Caco-2 (cell line): Measurements from ENCODE around the gene DRAM1. TPM values are rescaled to one million over a fixed set of nuclear protein-coding genes. Genes with fewer than 3 reads are reported as not detected.
A peak's percentile ranks its signal among the peaks of the same experiment; 100 is the strongest.

Experiments used
- BruUV-seq: library from RNA; stranded (reverse); fragments of 400-500 nt; replicated peaks from 2 replicates; lab custom pipeline; 2021; lab: Mats Ljungman, UMichigan
- CTCF ChIA-PET: fragments of 300-600 bp; sonication (Branson Sonifier 250); formaldehyde crosslinking; loops from one replicate; lab custom pipeline; 2022; ENCODE audit warnings: antibody characterized with exemption; lab: Charles Lee
- POLR2A ChIA-PET: fragments of 300-600 bp; sonication (Branson Sonifier 250); formaldehyde crosslinking; loops from one replicate; lab custom pipeline; 2022; ENCODE audit warnings: antibody characterized with exemption; lab: Charles Lee
- DNase-seq, 2 experiments: peaks; one replicate each; pipeline versions ENCODE4 v3.0.0 to v3.0.0-alpha.2; 2020 to 2022
- H3K27me3 ChIP-seq: replicated peaks from 2 replicates; pipeline ENCODE4 v1.6.0; 2011; ENCODE audit warnings: low read length; ENCODE audit not compliant: control insufficient read depth, insufficient read depth
- H3K36me3 ChIP-seq: 2 replicates; pipeline ENCODE4 v1.5.1; 2011; ENCODE audit warnings: low read length; ENCODE audit not compliant: control insufficient read depth, insufficient read depth
- H3K4me1 ChIP-seq: fragments of 250-450 bp; sonication (Bioruptor Pico); 2 replicates; pipeline ENCODE4 v1.5.1; 2020; ENCODE audit warnings: mild to moderate bottlenecking
- H3K4me3 ChIP-seq: 2 replicates; pipeline ENCODE4 v1.5.1; 2011; ENCODE audit warnings: low read depth, mild to moderate bottlenecking, control low read depth, low read length
- H3K9me3 ChIP-seq: fragments of 250-450 bp; sonication (Bioruptor Pico); 2 replicates; pipeline ENCODE4 v1.5.1; 2020; ENCODE audit warnings: mild to moderate bottlenecking, moderate library complexity
- H3K27ac Mint-ChIP-seq: one replicate; pipeline ENCODE4 v1.8.0; 2022; ENCODE audit warnings: mixed read lengths; ENCODE audit not compliant: unreplicated experiment
- H3K27me3 Mint-ChIP-seq: one replicate; pipeline ENCODE4 v1.8.0; 2022; ENCODE audit warnings: mixed read lengths; ENCODE audit not compliant: insufficient read depth, unreplicated experiment
- H3K36me3 Mint-ChIP-seq: one replicate; pipeline ENCODE4 v1.8.0; 2022; ENCODE audit warnings: mild to moderate bottlenecking, mixed read lengths; ENCODE audit not compliant: insufficient read depth, unreplicated experiment
- H3K4me1 Mint-ChIP-seq: one replicate; pipeline ENCODE4 v1.8.0; 2022; ENCODE audit warnings: low read depth, mixed read lengths; ENCODE audit not compliant: unreplicated experiment
- H3K4me3 Mint-ChIP-seq: one replicate; pipeline ENCODE4 v1.8.0; 2022; ENCODE audit warnings: mild to moderate bottlenecking, moderate library complexity, mixed read lengths; ENCODE audit not compliant: unreplicated experiment
- H3K9me3 Mint-ChIP-seq: one replicate; pipeline ENCODE4 v1.8.0; 2022; ENCODE audit warnings: mixed read lengths; ENCODE audit not compliant: unreplicated experiment
- CTCF ChIP-seq, 2 experiments: fragments of 200-600 bp in 1 of 2; IDR thresholded peaks; 1 replicate in 1 of 2; 2 replicates in 1 of 2; pipeline versions ENCODE4 v1.5.1 to v1.8.0; 2011 to 2022; ENCODE audit warnings: antibody characterized with exemption in 1 of 2, control low read depth in 1 of 2, inconsistent platforms in 1 of 2, low read depth in 1 of 2, low read length in 1 of 2, mild to moderate bottlenecking in 1 of 2, moderate library complexity in 1 of 2; ENCODE audit not compliant: insufficient read depth in 1 of 2, severe bottlenecking in 1 of 2, unreplicated experiment in 1 of 2
- intact Hi-C: fragments of 100-400 bp; cut with micrococcal nuclease; formaldehyde crosslinking; loops from one replicate; pipeline ENCODE4 v1.10.0; 2022; ENCODE audit not compliant: unreplicated experiment
- total RNA-seq: library from RNA; stranded (reverse); gene quantifications from 2 replicates; pipeline ENCODE4 v1.2.3, GENCODE V29; 2022

The DRAM1 gene
- total RNA-seq, 1 experiment from 2014 or later, result 46.4 TPM

GRCh38 chr12:101877806-101878242 lies 444 bp downstream of the DRAM1 start:
- H3K9me3 Mint-ChIP-seq, result no peaks in the 10 kb centered on the region
- intact Hi-C loops, result loop anchor here (1.0 kb wide), 1 partner anchor 30 kb away; no protein-coding TSS in a partner anchor
- H3K27ac Mint-ChIP-seq, result peak overlapping the region; percentile 84
- no peak for TF ChIP-seq CTCF (IDR thresholded peaks at IDR 0.05; ENCODE audit: insufficient read depth in 1 of 2, low read depth in 1 of 2, low read length in 1 of 2, severe bottlenecking in 1 of 2, unreplicated experiment in 1 of 2)
- no peaks in the 10 kb centered on the region for H3K27me3 Mint-ChIP-seq
- H3K4me1 Mint-ChIP-seq, result peaks cover 6% of the 10 kb centered on the region
- Histone ChIP-seq H3K4me1 (no peaks in the 10 kb centered on the region), H3K9me3 (no peaks in the 10 kb centered on the region), H3K27me3 (no peaks in the 10 kb centered on the region), H3K36me3 (no peaks in the 10 kb centered on the region), H3K4me3 (peak overlapping the region; percentile 95)
- peak overlapping the region; percentile 96 for H3K4me3 Mint-ChIP-seq
- peaks cover 33% of the 10 kb centered on the region for H3K36me3 Mint-ChIP-seq
- ChIA-PET CTCF (interaction anchor here (0.7 to 1.8 kb wide), 3 partner anchors 14 to 314 kb away, joined by 3 to 6 read pairs (median 3); no protein-coding TSS in a partner anchor), POLR2A (interaction anchor here (0.7 to 1.0 kb wide), 2 partner anchors 15 to 27 kb away, joined by 3 read pairs; no protein-coding TSS in a partner anchor)
- peak in 1 of 2 experiments; percentile 42 for DNase-seq
- BruUV-seq, result no TSS peak

GRCh38 chr12:101878243-101878821 lies 952 bp downstream of the DRAM1 start:
- no peak for TF ChIP-seq CTCF (IDR thresholded peaks at IDR 0.05; ENCODE audit: insufficient read depth in 1 of 2, low read depth in 1 of 2, low read length in 1 of 2, severe bottlenecking in 1 of 2, unreplicated experiment in 1 of 2)
- H3K4me3 ChIP-seq, result peak overlapping the region; percentile 95
- Mint-ChIP-seq H3K27me3 (no peaks in the 10 kb centered on the region), H3K9me3 (no peaks in the 10 kb centered on the region), H3K4me3 (peak overlapping the region; percentile 96), H3K36me3 (peaks cover 38% of the 10 kb centered on the region), H3K4me1 (peaks cover 6% of the 10 kb centered on the region), H3K27ac (peak overlapping the region; percentile 84)
- ChIA-PET POLR2A (no interaction called here), CTCF (interaction anchor here (1.1 to 1.8 kb wide), 2 partner anchors 13 to 16 kb away, joined by 3 to 6 read pairs; no protein-coding TSS in a partner anchor)
- intact Hi-C loops, result loop anchor here (1.0 kb wide), 1 partner anchor 30 kb away; no protein-coding TSS in a partner anchor
- H3K4me1 ChIP-seq, result no peaks in the 10 kb centered on the region
- TSS peak; percentile 41 for BruUV-seq
- peak in 1 of 2 experiments; percentile 17 for DNase-seq
- no peaks in the 10 kb centered on the region for H3K27me3 ChIP-seq
- no peaks in the 10 kb centered on the region for H3K36me3 ChIP-seq
- no peaks in the 10 kb centered on the region for H3K9me3 ChIP-seq

- no peak overlapping the region for H3K4me3 Mint-ChIP-seq
- H3K4me1 ChIP-seq, result no peaks in the 10 kb centered on the region
- no TSS peak for BruUV-seq
Observed at GRCh38 chr12:101880769-101881168, 3.4 kb downstream of the DRAM1 start.

More at GRCh38 chr12:101880769-101881168, 3.4 kb downstream of the DRAM1 start:
- POLR2A ChIA-PET, result no interaction called here
- Mint-ChIP-seq H3K27me3 (no peaks in the 10 kb centered on the region), H3K27ac (no peak overlapping the region), H3K4me1 (peaks cover 13% of the 10 kb centered on the region), H3K9me3 (no peaks in the 10 kb centered on the region), H3K36me3 (peaks cover 44% of the 10 kb centered on the region)
- no peak for DNase-seq
- Histone ChIP-seq H3K9me3 (no peaks in the 10 kb centered on the region), H3K36me3 (no peaks in the 10 kb centered on the region; the same call in 1 of the 2 replicates), H3K4me3 (no peak overlapping the region), H3K27me3 (no peaks in the 10 kb centered on the region)
- CTCF ChIA-PET, result interaction anchor here (0.6 kb wide), 1 partner anchor 85 kb away, joined by 3 read pairs; no protein-coding TSS in a partner anchor
- no peak for TF ChIP-seq CTCF (IDR thresholded peaks at IDR 0.05; ENCODE audit: insufficient read depth in 1 of 2, low read depth in 1 of 2, low read length in 1 of 2, severe bottlenecking in 1 of 2, unreplicated experiment in 1 of 2)
- intact Hi-C loops, result no loop called here
